Thyroid gland (tissue), 4 donors: Measurements from ENCODE around the gene STK10.

Experiments used
- POLR2A ChIP-seq, 2 donors: fragments of 450-650 bp; IDR thresholded peaks; one replicate each; pipeline ENCODE4 v1.6.1; 2017; ENCODE audit warnings: antibody characterized with exemption in 2 of 2, mild to moderate bottlenecking in 2 of 2, moderate library complexity in 1 of 2
- TF ChIP-seq, protein P1 (sequence below), 6 experiments: fragments of 200-600 bp in 3 of 6; fragments of 450-650 bp in 3 of 6; sonication (generic) in 3 of 6; IDR thresholded peaks; one replicate each; pipeline ENCODE4 v1.5.1; 2016 to 2019; ENCODE audit warnings: antibody characterized with exemption in 6 of 6, mild to moderate bottlenecking in 2 of 6, inconsistent platforms in 1 of 6, moderate library complexity in 1 of 6

GRCh38 chr5:172127581-172127980 is 60.4 kb downstream of the STK10 start:
- TF ChIP-seq POLR2A (IDR thresholded peaks at IDR 0.05): no peak
- TF ChIP-seq, protein P1, sequence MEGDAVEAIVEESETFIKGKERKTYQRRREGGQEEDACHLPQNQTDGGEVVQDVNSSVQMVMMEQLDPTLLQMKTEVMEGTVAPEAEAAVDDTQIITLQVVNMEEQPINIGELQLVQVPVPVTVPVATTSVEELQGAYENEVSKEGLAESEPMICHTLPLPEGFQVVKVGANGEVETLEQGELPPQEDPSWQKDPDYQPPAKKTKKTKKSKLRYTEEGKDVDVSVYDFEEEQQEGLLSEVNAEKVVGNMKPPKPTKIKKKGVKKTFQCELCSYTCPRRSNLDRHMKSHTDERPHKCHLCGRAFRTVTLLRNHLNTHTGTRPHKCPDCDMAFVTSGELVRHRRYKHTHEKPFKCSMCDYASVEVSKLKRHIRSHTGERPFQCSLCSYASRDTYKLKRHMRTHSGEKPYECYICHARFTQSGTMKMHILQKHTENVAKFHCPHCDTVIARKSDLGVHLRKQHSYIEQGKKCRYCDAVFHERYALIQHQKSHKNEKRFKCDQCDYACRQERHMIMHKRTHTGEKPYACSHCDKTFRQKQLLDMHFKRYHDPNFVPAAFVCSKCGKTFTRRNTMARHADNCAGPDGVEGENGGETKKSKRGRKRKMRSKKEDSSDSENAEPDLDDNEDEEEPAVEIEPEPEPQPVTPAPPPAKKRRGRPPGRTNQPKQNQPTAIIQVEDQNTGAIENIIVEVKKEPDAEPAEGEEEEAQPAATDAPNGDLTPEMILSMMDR (IDR thresholded peaks at IDR 0.05): no peak
